Activated CD4-positive, alpha-beta memory T cell treated with anti-CD3 and anti-CD28 coated beads for 36 hours (primary cell): ENCODE measurements around the gene PROKR2. TPM values are rescaled to one million over a fixed set of nuclear protein-coding genes. Genes with fewer than 3 reads are reported as not detected.

Source experiments
- CTCF ChIA-PET: fragments of 350-600 bp; sonication (Branson Sonifier 250); formaldehyde crosslinking; loops from one replicate; lab custom pipeline; 2021; ENCODE audit warnings: antibody characterized with exemption, inconsistent platforms; lab: Charles Lee
- POLR2A ChIA-PET: fragments of 350-600 bp; sonication (Branson Sonifier 250); formaldehyde crosslinking; loops from one replicate; lab custom pipeline; 2021; ENCODE audit warnings: antibody characterized with exemption; lab: Charles Lee
- DNase-seq: peaks from one replicate; pipeline ENCODE4 v3.0.0-alpha.2; 2020
- H3K27ac Mint-ChIP-seq: one replicate; pipeline ENCODE4 v1.8.0; 2021; ENCODE audit warnings: mixed read lengths
- H3K27me3 Mint-ChIP-seq: one replicate; pipeline ENCODE4 v1.8.0; 2021; ENCODE audit warnings: mixed read lengths
- H3K36me3 Mint-ChIP-seq: one replicate; pipeline ENCODE4 v1.8.0; 2021; ENCODE audit warnings: mixed read lengths
- H3K4me1 Mint-ChIP-seq: one replicate; pipeline ENCODE4 v1.8.0; 2021; ENCODE audit warnings: low read depth, mixed read lengths
- H3K4me3 Mint-ChIP-seq: one replicate; pipeline ENCODE4 v1.8.0; 2021; ENCODE audit warnings: mild to moderate bottlenecking, mixed read lengths
- H3K9me3 Mint-ChIP-seq: one replicate; pipeline ENCODE4 v1.8.0; 2021; ENCODE audit warnings: mixed read lengths
- intact Hi-C: fragments of 100-400 bp; cut with micrococcal nuclease; formaldehyde crosslinking; loops from one replicate; pipeline ENCODE4 v1.15.1; 2023
- total RNA-seq, 2 experiments: library from RNA; stranded (reverse); gene quantifications; one replicate each; pipeline ENCODE4 v1.2.3, GENCODE V29; 2021

The PROKR2 gene
- total RNA-seq, 2 experiments from 2014 or later: not detected

DNA sequence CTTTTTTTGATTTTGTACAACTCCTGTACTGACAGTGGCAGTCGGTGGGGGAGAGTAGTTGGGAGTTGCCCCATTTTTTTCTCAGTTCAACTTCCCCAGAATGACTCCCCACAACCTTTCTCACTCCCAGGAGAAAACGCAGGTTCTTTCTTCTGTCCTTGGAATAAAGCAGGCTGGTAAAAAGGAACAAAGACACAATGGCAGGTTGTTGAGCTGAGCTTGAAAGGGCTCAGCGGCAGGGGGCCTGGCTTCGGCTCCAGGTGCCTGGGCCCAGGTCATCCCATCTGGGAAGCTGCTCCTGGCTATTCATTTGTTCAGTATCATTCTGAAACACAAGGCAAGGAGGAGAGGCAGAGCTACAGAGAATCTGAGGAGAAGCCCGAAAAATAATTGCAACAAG is 46.2 kb downstream of the PROKR2 start:
- Mint-ChIP-seq H3K36me3 (no peaks in the 10 kb centered on the region), H3K27ac (no peak overlapping the region), H3K27me3 (peaks cover 4% of the 10 kb centered on the region), H3K4me1 (no peaks in the 10 kb centered on the region), H3K9me3 (no peaks in the 10 kb centered on the region), H3K4me3 (no peak overlapping the region)
- DNase-seq: no peak
- CTCF ChIA-PET: no interaction called here
- POLR2A ChIA-PET: no interaction called here
- intact Hi-C loops: no loop called here

DNA sequence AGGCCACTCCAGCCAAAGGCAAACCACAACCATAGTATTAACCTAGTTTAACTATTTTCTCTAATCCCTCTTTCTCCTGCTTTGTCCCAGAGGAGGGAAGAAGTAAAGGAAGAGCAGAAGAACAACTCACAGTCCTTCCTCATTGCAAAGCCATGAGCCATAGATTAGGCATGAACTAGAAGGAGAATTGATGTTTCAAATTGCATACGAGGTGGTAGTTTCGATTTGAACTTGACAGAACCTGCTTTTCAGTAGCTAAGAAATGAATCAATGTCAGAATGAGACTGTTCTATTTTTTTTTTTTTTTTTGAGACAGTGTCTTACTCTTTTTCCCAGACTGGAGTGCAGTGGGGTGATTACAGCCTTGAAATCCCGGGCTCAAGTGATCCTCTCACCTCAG is 48.3 kb downstream of the PROKR2 start:
- Mint-ChIP-seq H3K9me3 (no peaks in the 10 kb centered on the region), H3K36me3 (no peaks in the 10 kb centered on the region), H3K27me3 (peaks cover 4% of the 10 kb centered on the region), H3K4me3 (no peak overlapping the region), H3K27ac (no peak overlapping the region), H3K4me1 (no peaks in the 10 kb centered on the region)
- ChIA-PET CTCF (no interaction called here), POLR2A (no interaction called here)
- intact Hi-C loops: no loop called here
- no peak for DNase-seq

DNA sequence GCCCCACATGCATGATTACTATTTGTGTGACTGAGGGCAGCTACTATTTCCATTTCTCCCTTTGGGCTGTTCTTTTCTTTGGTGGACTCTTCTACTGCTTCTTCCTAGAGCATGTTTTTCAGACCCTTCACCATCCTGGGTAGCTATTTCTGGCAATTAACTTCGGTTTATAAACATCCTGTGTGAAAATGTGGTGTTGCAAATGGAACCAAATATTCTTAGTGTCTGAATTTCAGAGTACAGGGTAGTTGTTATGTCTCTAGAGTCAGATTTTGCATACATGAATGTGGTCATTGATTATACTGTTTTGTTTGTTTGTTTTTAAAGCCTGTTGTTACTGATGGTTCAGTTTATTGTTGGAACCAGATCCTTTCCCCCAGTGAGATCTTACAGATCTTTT is 49.7 kb downstream of the PROKR2 start:
- H3K36me3 Mint-ChIP-seq: no peaks in the 10 kb centered on the region
- no peak overlapping the region for H3K27ac Mint-ChIP-seq
- POLR2A ChIA-PET: no interaction called here
- H3K27me3 Mint-ChIP-seq: peaks cover 4% of the 10 kb centered on the region
- no peak for DNase-seq
- intact Hi-C loops: no loop called here
- no peaks in the 10 kb centered on the region for H3K4me1 Mint-ChIP-seq
- CTCF ChIA-PET: no interaction called here
- H3K9me3 Mint-ChIP-seq: no peaks in the 10 kb centered on the region
- H3K4me3 Mint-ChIP-seq: no peak overlapping the region

Other genes starting within 250 kb of the PROKR2 start
- 10 to 100 TPM; 75.5 to 77.1 TPM for gene TMEM230, start 203.9 kb downstream of the PROKR2 start, total RNA-seq
- gene PCNA, start 197.0 kb downstream of the PROKR2 start, total RNA-seq: 100 to 1,000 TPM; 554 to 560 TPM
- 10 to 100 TPM; 46.5 to 47.4 TPM for gene CDS2, start 189.9 kb downstream of the PROKR2 start, total RNA-seq